Skin epidermis (tissue), 12 donors: ENCODE data around the gene CHST15.

ENCODE experiments used
- H3K27ac ChIP-seq, 21 experiments: fragments of 200-600 bp; sonication (generic) in 11 of 21; one replicate each; pipeline ENCODE4 v1.5.0; 2020; ENCODE audit warnings: mild to moderate bottlenecking in 3 of 21, inconsistent platforms in 2 of 21, moderate library complexity in 2 of 21
- H3K4me3 ChIP-seq, 7 experiments: fragments of 200-600 bp; sonication (generic) in 2 of 7; one replicate each; pipeline ENCODE4 v1.5.0; 2020; ENCODE audit warnings: inconsistent platforms in 2 of 7, mild to moderate bottlenecking in 2 of 7, moderate library complexity in 1 of 7

Gene CHST15

GRCh38 chr10:124125305-124126116 is 32.1 kb upstream of the CHST15 start:
- Histone ChIP-seq H3K27ac (no peak overlapping the region), H3K4me3 (no peak overlapping the region)

GRCh38 chr10:124124769-124125161 is 31.4 kb upstream of the CHST15 start:
- no peak overlapping the region for H3K4me3 ChIP-seq

GRCh38 chr10:124124123-124124768 is 30.8 kb upstream of the CHST15 start:
- no peak overlapping the region for H3K27ac ChIP-seq
- no peak overlapping the region for H3K4me3 ChIP-seq

More at GRCh38 chr10:124124769-124125161, 31.4 kb upstream of the CHST15 start:
- no peak overlapping the region for H3K27ac ChIP-seq

- H3K4me3 ChIP-seq, result no peak overlapping the region
- no peak overlapping the region for H3K27ac ChIP-seq
Measured at GRCh38 chr10:124123156-124123555, 29.8 kb upstream of the CHST15 start.

- Histone ChIP-seq H3K27ac (no peak overlapping the region), H3K4me3 (no peak overlapping the region)
Measured at GRCh38 chr10:124122211-124122610, 28.8 kb upstream of the CHST15 start.

- Histone ChIP-seq H3K27ac (peak overlapping the region in 1 of 21 experiments; percentile 67), H3K4me3 (no peak overlapping the region)
Measured at GRCh38 chr10:124120410-124121061, 27.1 kb upstream of the CHST15 start.

- H3K27ac ChIP-seq, result peak overlapping the region in 4 of 21 experiments; percentile 20 to 75 (median 52)
- H3K4me3 ChIP-seq, result no peak overlapping the region
Measured at GRCh38 chr10:124119946-124120345, 26.5 kb upstream of the CHST15 start.

GRCh38 chr10:124119216-124119615 is 25.8 kb upstream of the CHST15 start:
- H3K4me3 ChIP-seq, result no peak overlapping the region
- peak overlapping the region in 9 of 21 experiments; percentile 15 to 75 (median 36) for H3K27ac ChIP-seq

GRCh38 chr10:124117833-124118232 is 24.4 kb upstream of the CHST15 start:
- Histone ChIP-seq H3K4me3 (no peak overlapping the region), H3K27ac (no peak overlapping the region)

GRCh38 chr10:124117511-124117785 is 24.1 kb upstream of the CHST15 start:
- Histone ChIP-seq H3K27ac (no peak overlapping the region), H3K4me3 (no peak overlapping the region)

GRCh38 chr10:124116771-124117510 is 23.5 kb upstream of the CHST15 start:
- Histone ChIP-seq H3K4me3 (no peak overlapping the region), H3K27ac (no peak overlapping the region)

GRCh38 chr10:124114696-124115095 is 21.3 kb upstream of the CHST15 start:
- Histone ChIP-seq H3K4me3 (no peak overlapping the region), H3K27ac (no peak overlapping the region)

- H3K27ac ChIP-seq, result no peak overlapping the region
- no peak overlapping the region for H3K4me3 ChIP-seq
Measured at GRCh38 chr10:124112891-124113580, 19.6 kb upstream of the CHST15 start.

- H3K4me3 ChIP-seq, result no peak overlapping the region
- no peak overlapping the region for H3K27ac ChIP-seq
Measured at GRCh38 chr10:124110882-124111281, 17.5 kb upstream of the CHST15 start.

- Histone ChIP-seq H3K27ac (no peak overlapping the region), H3K4me3 (no peak overlapping the region)
Measured at GRCh38 chr10:124109261-124109660, 15.9 kb upstream of the CHST15 start.

- no peak overlapping the region for H3K4me3 ChIP-seq
- H3K27ac ChIP-seq, result no peak overlapping the region
Measured at GRCh38 chr10:124107072-124107471, 13.7 kb upstream of the CHST15 start.

GRCh38 chr10:124106241-124106879 is 13.0 kb upstream of the CHST15 start:
- peak overlapping the region in 4 of 21 experiments; percentile 7 to 27 (median 14) for H3K27ac ChIP-seq
- no peak overlapping the region for H3K4me3 ChIP-seq

- H3K27ac ChIP-seq, result peak overlapping the region in 2 of 21 experiments; percentile 7 to 9
Measured at GRCh38 chr10:124105594-124105993, 12.2 kb upstream of the CHST15 start.

GRCh38 chr10:124105045-124105444 is 11.6 kb upstream of the CHST15 start:
- no peak overlapping the region for H3K4me3 ChIP-seq
- H3K27ac ChIP-seq, result no peak overlapping the region

More at GRCh38 chr10:124105594-124105993, 12.2 kb upstream of the CHST15 start:
- H3K4me3 ChIP-seq, result no peak overlapping the region
